A673 (cell line): ENCODE data around the gene NPEPL1.

Experiments used
- EZH2 ChIP-seq: fragments of 200-600 bp; sonication (generic); IDR thresholded peaks from 2 replicates; pipeline ENCODE4 v1.6.1; 2017; ENCODE audit warnings: borderline replicate concordance, low read depth, mild to moderate bottlenecking, mixed read lengths, antibody characterized with exemption, low read length; ENCODE audit not compliant: poor library complexity, severe bottlenecking
- TF ChIP-seq, protein P1 (sequence below): fragments of 300-800, 200-600 bp; sonication (generic); conservative IDR thresholded peaks from 2 replicates; pipeline ENCODE4 v1.5.1; 2017; ENCODE audit warnings: low read depth, mild to moderate bottlenecking, antibody characterized with exemption, low read length, moderate library complexity, mixed read lengths

DNA sequence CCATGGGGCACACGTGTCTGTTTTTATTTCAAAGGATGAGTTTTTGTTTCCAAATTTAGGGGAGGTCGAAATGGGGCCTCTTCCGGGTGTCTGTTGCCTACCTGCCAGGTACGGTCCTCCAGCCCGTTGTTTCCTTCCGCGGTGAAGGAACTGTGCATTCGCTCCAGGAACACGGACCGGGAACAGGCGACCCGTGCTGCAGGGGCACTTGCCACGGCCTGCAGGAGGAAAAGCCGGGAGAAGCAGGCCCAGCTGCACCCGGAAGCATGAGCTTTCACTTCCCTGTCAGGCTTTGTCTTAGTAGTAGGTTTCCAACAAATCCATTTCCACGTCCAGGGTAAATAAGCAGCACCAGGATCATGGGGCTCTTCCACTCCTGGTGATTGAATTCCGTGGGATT is 17.0 kb upstream of the NPEPL1 start:
- TF ChIP-seq, protein P1, sequence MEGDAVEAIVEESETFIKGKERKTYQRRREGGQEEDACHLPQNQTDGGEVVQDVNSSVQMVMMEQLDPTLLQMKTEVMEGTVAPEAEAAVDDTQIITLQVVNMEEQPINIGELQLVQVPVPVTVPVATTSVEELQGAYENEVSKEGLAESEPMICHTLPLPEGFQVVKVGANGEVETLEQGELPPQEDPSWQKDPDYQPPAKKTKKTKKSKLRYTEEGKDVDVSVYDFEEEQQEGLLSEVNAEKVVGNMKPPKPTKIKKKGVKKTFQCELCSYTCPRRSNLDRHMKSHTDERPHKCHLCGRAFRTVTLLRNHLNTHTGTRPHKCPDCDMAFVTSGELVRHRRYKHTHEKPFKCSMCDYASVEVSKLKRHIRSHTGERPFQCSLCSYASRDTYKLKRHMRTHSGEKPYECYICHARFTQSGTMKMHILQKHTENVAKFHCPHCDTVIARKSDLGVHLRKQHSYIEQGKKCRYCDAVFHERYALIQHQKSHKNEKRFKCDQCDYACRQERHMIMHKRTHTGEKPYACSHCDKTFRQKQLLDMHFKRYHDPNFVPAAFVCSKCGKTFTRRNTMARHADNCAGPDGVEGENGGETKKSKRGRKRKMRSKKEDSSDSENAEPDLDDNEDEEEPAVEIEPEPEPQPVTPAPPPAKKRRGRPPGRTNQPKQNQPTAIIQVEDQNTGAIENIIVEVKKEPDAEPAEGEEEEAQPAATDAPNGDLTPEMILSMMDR = no peak
- no peak for TF ChIP-seq EZH2
